Brain microvascular endothelial cell (primary cell): ENCODE data around the gene ABL1.

Experiments
- DNase-seq: peaks from one replicate; pipeline ENCODE4 v3.0.0-alpha.2; 2020
- H3K27ac ChIP-seq: fragments of 250-450 bp; sonication (Bioruptor Pico); 2 replicates; pipeline ENCODE4 v1.5.1; 2020; ENCODE audit warnings: mild to moderate bottlenecking, moderate library complexity
- H3K27me3 ChIP-seq: fragments of 250-450 bp; sonication (Bioruptor Pico); replicated peaks from 2 replicates; pipeline ENCODE4 v1.5.1; 2020; ENCODE audit warnings: mild to moderate bottlenecking
- H3K36me3 ChIP-seq: fragments of 250-450 bp; sonication (Bioruptor Pico); replicated peaks from 2 replicates; pipeline ENCODE4 v1.5.1; 2020; ENCODE audit warnings: mild to moderate bottlenecking
- H3K4me3 ChIP-seq: 2 replicates; pipeline ENCODE4 v1.5.1; 2011; ENCODE audit warnings: low read depth, mild to moderate bottlenecking, control low read depth, low read length, moderate library complexity
- in situ Hi-C: cut with HindIII; loops from 2 replicates; pipeline ENCODE4 v1.10.0; 2017; ENCODE audit warnings: low sequenced_read_pairs, low pct_ligation_motif_present
- TF ChIP-seq, protein P1 (sequence below): IDR thresholded peaks from 2 replicates; pipeline ENCODE4 v1.5.1; 2011; ENCODE audit warnings: low read depth, mild to moderate bottlenecking, moderate library complexity, low read length, control low read depth, inconsistent platforms; ENCODE audit errors: missing control alignments

Gene ABL1

DNA sequence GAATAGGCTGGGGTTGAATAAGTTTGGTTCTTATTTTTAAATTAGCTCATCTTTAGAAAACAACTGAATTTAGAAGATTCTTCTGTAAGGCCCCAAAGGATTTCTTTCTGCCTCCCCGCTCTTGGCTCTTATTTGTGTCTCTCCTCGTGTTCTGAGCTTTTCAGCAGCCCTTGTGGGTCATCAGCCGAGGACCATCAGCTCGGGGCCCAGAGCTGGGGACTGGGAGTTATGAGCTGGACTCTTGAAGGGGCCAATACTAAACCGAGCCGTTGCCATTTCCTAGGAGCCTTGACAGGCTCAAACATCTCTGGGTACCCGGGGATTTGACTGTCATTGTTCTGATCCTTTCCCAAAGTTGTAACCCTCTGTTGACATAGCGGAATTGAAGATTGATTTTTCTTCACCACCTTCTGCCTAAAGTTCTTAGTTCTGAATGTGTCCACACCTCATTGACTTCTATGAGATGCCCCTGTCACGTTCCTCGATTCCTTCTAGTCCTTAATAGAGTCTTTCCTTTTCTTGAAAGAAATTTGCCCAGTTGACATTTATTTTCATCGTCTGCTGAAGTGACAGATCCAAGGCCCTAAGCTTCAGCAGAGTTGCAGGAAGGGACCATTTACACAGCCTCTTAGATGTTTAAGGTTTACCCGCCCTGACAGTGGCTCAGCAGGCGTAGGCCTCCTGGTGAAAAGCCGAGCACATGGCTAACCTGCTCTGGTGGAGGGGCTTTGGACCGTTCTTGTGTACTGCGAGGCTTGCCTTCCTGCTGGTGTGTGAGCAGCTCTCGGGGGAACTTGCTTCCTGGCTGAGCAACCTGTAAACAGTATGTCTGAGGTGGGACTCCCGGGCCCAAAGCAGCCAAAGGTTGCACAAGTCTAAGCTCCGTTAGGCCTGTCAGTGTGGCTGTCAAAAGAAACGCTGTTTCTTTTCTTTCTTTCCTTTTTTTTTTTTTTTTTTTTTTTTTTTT lies 24.0 kb downstream of the ABL1 start:
- H3K36me3 ChIP-seq = peaks cover 76% of the 10 kb centered on the region
- H3K27ac ChIP-seq = peak overlapping the region; percentile 99
- H3K27me3 ChIP-seq = no peaks in the 10 kb centered on the region
- no peak overlapping the region for H3K4me3 ChIP-seq
- in situ Hi-C loops = loop anchor here (25.0 kb wide), 1 partner anchor 147 kb away; no protein-coding TSS in a partner anchor
- TF ChIP-seq, protein P1, sequence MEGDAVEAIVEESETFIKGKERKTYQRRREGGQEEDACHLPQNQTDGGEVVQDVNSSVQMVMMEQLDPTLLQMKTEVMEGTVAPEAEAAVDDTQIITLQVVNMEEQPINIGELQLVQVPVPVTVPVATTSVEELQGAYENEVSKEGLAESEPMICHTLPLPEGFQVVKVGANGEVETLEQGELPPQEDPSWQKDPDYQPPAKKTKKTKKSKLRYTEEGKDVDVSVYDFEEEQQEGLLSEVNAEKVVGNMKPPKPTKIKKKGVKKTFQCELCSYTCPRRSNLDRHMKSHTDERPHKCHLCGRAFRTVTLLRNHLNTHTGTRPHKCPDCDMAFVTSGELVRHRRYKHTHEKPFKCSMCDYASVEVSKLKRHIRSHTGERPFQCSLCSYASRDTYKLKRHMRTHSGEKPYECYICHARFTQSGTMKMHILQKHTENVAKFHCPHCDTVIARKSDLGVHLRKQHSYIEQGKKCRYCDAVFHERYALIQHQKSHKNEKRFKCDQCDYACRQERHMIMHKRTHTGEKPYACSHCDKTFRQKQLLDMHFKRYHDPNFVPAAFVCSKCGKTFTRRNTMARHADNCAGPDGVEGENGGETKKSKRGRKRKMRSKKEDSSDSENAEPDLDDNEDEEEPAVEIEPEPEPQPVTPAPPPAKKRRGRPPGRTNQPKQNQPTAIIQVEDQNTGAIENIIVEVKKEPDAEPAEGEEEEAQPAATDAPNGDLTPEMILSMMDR = no peak
- no peak for DNase-seq

DNA sequence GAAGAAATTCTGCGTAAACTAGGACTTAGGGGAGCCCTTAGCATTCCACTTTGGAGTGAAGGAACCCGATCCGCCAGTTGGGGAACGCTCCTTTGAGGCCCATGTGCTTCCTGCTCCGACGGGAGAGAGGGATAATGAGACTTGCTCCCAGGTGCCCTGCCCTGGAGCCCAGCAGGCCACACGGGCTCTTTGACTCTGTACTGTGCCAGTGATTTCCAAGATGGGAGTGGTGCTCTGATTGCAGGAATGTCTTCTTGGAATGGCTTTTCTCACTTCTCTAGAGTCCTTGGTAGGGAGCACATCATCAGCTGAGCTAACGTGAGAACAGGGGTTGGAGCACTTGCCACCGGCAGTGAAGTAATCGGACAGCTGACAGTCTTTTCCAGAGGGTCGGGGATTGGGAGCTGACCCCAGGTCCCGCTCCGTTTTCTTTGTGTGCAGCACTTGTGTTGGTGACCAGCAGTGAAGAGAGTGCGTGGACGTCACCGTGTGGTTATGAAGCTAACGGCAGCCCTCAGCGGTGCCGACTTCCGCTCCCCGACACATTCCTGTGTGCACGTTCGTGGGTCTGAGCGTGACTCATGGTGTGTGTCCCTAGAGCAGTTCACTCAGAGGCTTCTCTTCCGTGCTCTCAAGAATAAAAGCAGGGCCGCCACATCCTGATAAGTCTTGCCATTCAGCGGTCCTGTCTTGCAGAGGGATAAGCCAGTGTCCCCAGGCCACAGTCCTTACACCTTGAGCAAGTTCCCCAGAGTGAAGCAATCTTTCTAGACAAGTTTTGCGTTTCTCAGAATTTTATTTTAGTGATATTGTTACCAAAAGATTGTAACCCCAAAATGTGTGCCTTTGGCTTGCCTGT lies 25.6 kb downstream of the ABL1 start:
- in situ Hi-C loops = loop anchor here (25.0 kb wide), 1 partner anchor 148 kb away; no protein-coding TSS in a partner anchor
- Histone ChIP-seq H3K27me3 (no peaks in the 10 kb centered on the region), H3K4me3 (no peak overlapping the region), H3K36me3 (peaks cover 73% of the 10 kb centered on the region), H3K27ac (peak overlapping the region; percentile 99)
- peak; percentile 100 for DNase-seq
- TF ChIP-seq, protein P1 = peak; percentile 45

DNA sequence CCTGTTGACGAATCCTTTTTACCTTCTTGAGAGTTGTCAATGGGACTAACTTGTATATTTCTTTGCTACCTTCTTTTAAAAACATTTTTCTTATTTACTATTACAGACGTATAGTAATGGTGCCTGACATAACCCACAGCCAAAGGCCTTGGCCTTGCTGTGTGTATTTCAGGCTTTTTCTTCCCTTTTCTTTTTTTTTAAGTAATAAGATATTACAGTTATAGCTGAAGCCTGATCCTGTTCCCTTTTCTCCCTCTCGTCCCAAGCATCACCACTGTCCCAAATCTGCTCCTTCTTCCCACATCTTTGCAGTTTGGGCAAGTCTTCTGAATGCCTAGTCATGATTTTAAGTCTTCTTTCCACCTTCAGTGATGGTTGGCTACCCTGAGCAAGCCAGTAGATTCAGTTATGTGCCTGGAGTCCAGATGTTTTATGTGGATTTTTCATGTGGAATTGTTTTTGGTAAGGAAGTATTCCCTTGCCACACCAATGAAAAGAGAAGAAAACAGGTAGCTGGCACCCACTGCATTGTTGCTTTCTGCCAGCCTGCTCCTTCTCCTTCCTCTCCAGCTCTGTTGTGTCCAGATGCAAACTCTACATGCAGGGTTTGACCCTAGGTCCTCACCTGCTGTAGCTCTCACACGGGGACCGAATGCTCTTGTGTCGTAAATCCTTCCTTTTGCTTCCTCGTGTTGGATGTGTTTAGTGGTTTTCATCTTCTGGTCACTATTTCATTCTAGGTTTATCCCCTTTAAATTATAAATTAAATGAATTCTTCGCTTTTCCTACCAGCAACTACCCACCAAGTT lies 26.5 kb downstream of the ABL1 start:
- H3K27ac ChIP-seq = peak overlapping the region; percentile 99
- DNase-seq = no peak
- in situ Hi-C loops = loop anchor here (25.0 kb wide), 1 partner anchor 149 kb away; no protein-coding TSS in a partner anchor
- TF ChIP-seq, protein P1 = no peak
- peaks cover 72% of the 10 kb centered on the region for H3K36me3 ChIP-seq
- no peak overlapping the region for H3K4me3 ChIP-seq
- H3K27me3 ChIP-seq = no peaks in the 10 kb centered on the region

DNA sequence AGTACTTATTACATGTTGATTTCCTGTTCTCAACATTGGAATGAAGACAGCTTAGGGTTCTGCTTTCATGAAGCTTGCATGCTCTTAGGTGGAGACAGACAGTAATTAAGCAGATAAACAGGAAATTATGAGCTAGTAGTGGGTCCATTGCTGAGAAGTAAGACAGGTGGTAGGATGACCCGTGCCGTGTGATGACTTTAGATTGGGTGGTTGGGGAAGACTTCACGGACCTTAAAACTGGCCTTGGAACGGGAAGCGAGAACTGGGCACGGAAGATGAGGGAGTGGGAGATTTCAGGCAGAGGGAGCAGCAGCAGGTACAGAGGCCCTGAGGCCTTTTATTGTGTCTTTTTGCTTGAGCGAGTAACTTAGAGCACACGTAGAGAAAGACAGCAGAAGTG lies 27.2 kb downstream of the ABL1 start:
- Histone ChIP-seq H3K36me3 (peaks cover 71% of the 10 kb centered on the region), H3K4me3 (no peak overlapping the region), H3K27ac (peak overlapping the region; percentile 99), H3K27me3 (no peaks in the 10 kb centered on the region)
- DNase-seq = no peak
- in situ Hi-C loops = loop anchor here (25.0 kb wide), 1 partner anchor 150 kb away; no protein-coding TSS in a partner anchor
- TF ChIP-seq, protein P1 = no peak

DNA sequence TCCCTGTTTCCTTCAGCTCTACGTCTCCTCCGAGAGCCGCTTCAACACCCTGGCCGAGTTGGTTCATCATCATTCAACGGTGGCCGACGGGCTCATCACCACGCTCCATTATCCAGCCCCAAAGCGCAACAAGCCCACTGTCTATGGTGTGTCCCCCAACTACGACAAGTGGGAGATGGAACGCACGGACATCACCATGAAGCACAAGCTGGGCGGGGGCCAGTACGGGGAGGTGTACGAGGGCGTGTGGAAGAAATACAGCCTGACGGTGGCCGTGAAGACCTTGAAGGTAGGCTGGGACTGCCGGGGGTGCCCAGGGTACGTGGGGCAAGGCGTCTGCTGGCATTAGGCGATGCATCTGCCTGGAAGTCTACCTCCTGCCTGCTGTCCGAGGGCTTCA lies 27.7 kb downstream of the ABL1 start:
- in situ Hi-C loops = loop anchor here (25.0 kb wide), 1 partner anchor 150 kb away; no protein-coding TSS in a partner anchor
- Histone ChIP-seq H3K4me3 (no peak overlapping the region), H3K27me3 (no peaks in the 10 kb centered on the region), H3K36me3 (peaks cover 70% of the 10 kb centered on the region), H3K27ac (peak overlapping the region; percentile 99)
- TF ChIP-seq, protein P1 = no peak
- DNase-seq = no peak
